Neural cell (in vitro differentiated cells): ENCODE data around the gene SLC2A6. TPM values are rescaled to one million over a fixed set of nuclear protein-coding genes. Genes with fewer than 3 reads are reported as not detected.

Source experiments
- H2AFZ ChIP-seq: fragments of 200-600, 300-800 bp; sonication (generic), shearing (Covaris generic); 2 replicates; pipeline ENCODE4 v1.6.0; 2014; ENCODE audit warnings: low read depth, mild to moderate bottlenecking, antibody characterized with exemption, low read length, moderate library complexity
- H3F3A ChIP-seq: fragments of 200-600 bp; shearing (Covaris generic); 2 replicates; pipeline ENCODE4 v1.6.1; 2016; ENCODE audit warnings: mild to moderate bottlenecking, moderate library complexity, mixed read lengths, antibody characterized with exemption, low read length; ENCODE audit not compliant: insufficient read depth, poor library complexity, severe bottlenecking
- H3K27ac ChIP-seq: fragments of 200-600, 300-800 bp; sonication (generic), shearing (Covaris generic); 2 replicates; pipeline ENCODE4 v1.5.1; 2014; ENCODE audit warnings: mild to moderate bottlenecking, low read length, moderate library complexity
- H3K27me3 ChIP-seq: fragments of 300-800, 200-600 bp; sonication (generic), shearing (Covaris generic); 2 replicates; pipeline ENCODE4 v1.6.0; 2014; ENCODE audit warnings: mild to moderate bottlenecking, low read depth, low read length, moderate library complexity; ENCODE audit not compliant: insufficient read depth
- H3K36me3 ChIP-seq: fragments of 300-800, 200-600 bp; sonication (generic), shearing (Covaris generic); 2 replicates; pipeline ENCODE4 v1.5.1; 2014; ENCODE audit warnings: mild to moderate bottlenecking, antibody characterized with exemption, low read length, moderate library complexity; ENCODE audit not compliant: insufficient read depth
- H3K4me2 ChIP-seq: fragments of 300-800, 200-600 bp; sonication (generic), shearing (Covaris generic); 2 replicates; pipeline ENCODE4 v1.6.0; 2014; ENCODE audit warnings: mild to moderate bottlenecking, low read length
- H3K4me3 ChIP-seq: fragments of 300-800, 200-600 bp; sonication (generic), shearing (Covaris generic); 2 replicates; pipeline ENCODE4 v1.5.1; 2014; ENCODE audit warnings: mild to moderate bottlenecking, low read length, moderate library complexity
- H3K79me2 ChIP-seq: fragments of 200-600 bp; shearing (Covaris generic); replicated peaks from 2 replicates; pipeline ENCODE4 v1.6.0; 2014; ENCODE audit warnings: mild to moderate bottlenecking, low read length, moderate library complexity; ENCODE audit not compliant: insufficient read depth
- H3K9ac ChIP-seq: fragments of 300-800, 200-600 bp; sonication (generic), shearing (Covaris generic); 2 replicates; pipeline ENCODE4 v1.6.1; 2016; ENCODE audit warnings: mild to moderate bottlenecking, low read length, mixed read lengths
- H3K9me2 ChIP-seq: fragments of 200-600 bp; shearing (Covaris generic); 2 replicates; pipeline ENCODE4 v1.6.1; 2016; ENCODE audit warnings: mild to moderate bottlenecking, low read length, mixed read lengths; ENCODE audit not compliant: insufficient read depth
- H3K9me3 ChIP-seq: fragments of 200-600, 300-800 bp; sonication (generic), shearing (Covaris generic); 2 replicates; pipeline ENCODE4 v1.6.1; 2016; ENCODE audit warnings: mild to moderate bottlenecking, mixed run types, low read length, moderate library complexity, mixed read lengths
- H4K20me1 ChIP-seq: fragments of 200-600 bp; shearing (Covaris generic); 2 replicates; pipeline ENCODE4 v1.6.1; 2016; ENCODE audit warnings: mild to moderate bottlenecking, mixed run types; ENCODE audit not compliant: insufficient read depth
- EP300 ChIP-seq: fragments of 450-650 bp; conservative IDR thresholded peaks from 2 replicates; pipeline ENCODE4 v1.6.1; 2014; ENCODE audit warnings: antibody characterized with exemption, mild to moderate bottlenecking, moderate library complexity; ENCODE audit not compliant: poor library complexity, severe bottlenecking
- EZH2 ChIP-seq: fragments of 200-600, 300-800 bp; shearing (Covaris generic), sonication (generic); IDR thresholded peaks from 2 replicates; pipeline ENCODE4 v1.6.1; 2014; ENCODE audit warnings: antibody characterized with exemption, low read length, borderline replicate concordance, mild to moderate bottlenecking; ENCODE audit not compliant: insufficient read depth, poor library complexity, severe bottlenecking
- MXI1 ChIP-seq: fragments of 450-650 bp; conservative IDR thresholded peaks from 2 replicates; pipeline ENCODE4 v1.6.1; 2014; ENCODE audit warnings: antibody characterized with exemption, mild to moderate bottlenecking; ENCODE audit not compliant: poor library complexity, severe bottlenecking
- POLR2AphosphoS5 ChIP-seq: IDR thresholded peaks from 2 replicates; pipeline ENCODE4 v1.6.1; 2012
- RAD21 ChIP-seq: fragments of 450-650 bp; conservative IDR thresholded peaks from 2 replicates; pipeline ENCODE4 v1.6.1; 2014; ENCODE audit warnings: antibody characterized with exemption, mild to moderate bottlenecking, moderate library complexity
- SMC3 ChIP-seq: fragments of 450-650 bp; conservative IDR thresholded peaks from 2 replicates; pipeline ENCODE4 v1.6.1; 2014; ENCODE audit warnings: antibody characterized with exemption, mild to moderate bottlenecking, moderate library complexity; ENCODE audit not compliant: poor library complexity
- TAF1 ChIP-seq: IDR thresholded peaks from 2 replicates; pipeline ENCODE4 v1.6.1; 2012; ENCODE audit warnings: low read depth
- polyA plus RNA-seq: library from polyadenylated mRNA; depleted of rRNA; stranded (reverse); fragments of >200 nt; gene quantifications from 2 replicates; pipeline ENCODE4 v1.2.3, GENCODE V29; 2014
- TF ChIP-seq, protein P1 (sequence below): IDR thresholded peaks from 2 replicates; pipeline ENCODE4 v1.6.1; 2012; ENCODE audit warnings: borderline replicate concordance
- TF ChIP-seq, protein P2 (sequence below): fragments of 450-650 bp; IDR thresholded peaks from 2 replicates; pipeline ENCODE4 v1.5.1; 2014; ENCODE audit warnings: antibody characterized with exemption, mild to moderate bottlenecking, moderate library complexity; ENCODE audit not compliant: poor library complexity, severe bottlenecking

SLC2A6 gene
- polyA plus RNA-seq, 1 donor from 2014 or later = 11.5 TPM

DNA sequence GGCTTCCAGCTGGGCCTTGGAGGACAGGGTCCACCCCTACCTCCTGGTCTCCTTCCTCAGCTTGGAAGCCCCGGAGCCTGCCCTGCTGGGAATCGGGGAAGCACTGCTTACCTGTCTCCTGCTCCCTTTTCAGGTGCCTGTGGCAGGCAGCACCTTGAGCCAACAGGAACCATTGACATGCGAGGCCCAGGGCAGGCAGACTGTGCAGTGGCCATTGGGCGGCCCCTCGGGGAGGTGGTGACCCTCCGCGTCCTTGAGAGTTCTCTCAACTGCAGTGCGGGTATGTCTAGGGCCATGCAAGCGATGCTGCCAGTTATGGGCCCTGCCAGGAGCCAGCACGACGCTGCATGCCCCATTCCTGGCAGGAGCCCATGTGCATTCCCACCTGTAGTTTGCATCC lies 23.0 kb downstream of the SLC2A6 start:
- no peaks in the 10 kb centered on the region for H3K9me3 ChIP-seq
- H3K4me3 ChIP-seq = no peak overlapping the region
- no peak overlapping the region for H3K4me2 ChIP-seq
- H3K79me2 ChIP-seq = peaks cover 5% of the 10 kb centered on the region
- H4K20me1 ChIP-seq = no peaks in the 10 kb centered on the region
- no peaks in the 10 kb centered on the region for H3K27me3 ChIP-seq
- no peaks in the 10 kb centered on the region for H3K36me3 ChIP-seq
- H3K9ac ChIP-seq = no peak overlapping the region
- no peaks in the 10 kb centered on the region for H3K9me2 ChIP-seq
- TF ChIP-seq RAD21 (no peak), SMC3 (no peak), EP300 (no peak)
- no peak overlapping the region for H3K27ac ChIP-seq
- H3F3A ChIP-seq = no peaks in the 10 kb centered on the region
- no peak overlapping the region for H2AFZ ChIP-seq

DNA sequence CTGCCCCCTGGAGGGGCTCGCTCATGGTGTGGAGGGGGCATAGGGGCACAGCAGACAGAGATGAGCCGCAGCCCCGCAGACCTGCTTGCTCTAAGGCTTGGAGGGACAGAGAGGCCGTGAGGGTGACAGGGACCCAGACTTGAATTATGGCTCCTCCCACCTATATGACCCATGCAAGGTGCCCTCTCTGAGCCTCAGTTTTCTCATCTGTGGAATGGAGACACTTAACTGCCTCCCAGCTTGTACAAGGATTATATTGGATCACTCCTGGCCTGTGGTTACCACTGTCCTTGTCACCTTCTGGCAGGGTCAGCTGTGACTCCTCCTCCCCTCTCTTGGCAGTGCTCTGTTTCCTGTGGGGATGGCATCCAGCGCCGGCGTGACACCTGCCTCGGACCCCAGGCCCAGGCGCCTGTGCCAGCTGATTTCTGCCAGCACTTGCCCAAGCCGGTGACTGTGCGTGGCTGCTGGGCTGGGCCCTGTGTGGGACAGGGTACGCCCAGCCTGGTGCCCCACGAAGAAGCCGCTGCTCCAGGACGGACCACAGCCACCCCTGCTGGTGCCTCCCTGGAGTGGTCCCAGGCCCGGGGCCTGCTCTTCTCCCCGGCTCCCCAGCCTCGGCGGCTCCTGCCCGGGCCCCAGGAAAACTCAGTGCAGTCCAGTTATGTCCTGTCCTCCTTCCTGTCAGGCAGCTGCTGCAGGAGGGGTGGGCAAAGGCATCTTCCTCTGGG lies 23.8 kb downstream of the SLC2A6 start:
- Histone ChIP-seq H2AFZ (no peak overlapping the region), H3K4me3 (no peak overlapping the region), H3K9me2 (no peaks in the 10 kb centered on the region), H3K9ac (no peak overlapping the region), H3K27me3 (no peaks in the 10 kb centered on the region), H3K36me3 (no peaks in the 10 kb centered on the region), H4K20me1 (no peaks in the 10 kb centered on the region), H3K27ac (no peak overlapping the region), H3F3A (no peaks in the 10 kb centered on the region), H3K9me3 (no peaks in the 10 kb centered on the region), H3K79me2 (no peaks in the 10 kb centered on the region), H3K4me2 (no peak overlapping the region)
- TF ChIP-seq MXI1 (no peak), EP300 (no peak), RAD21 (no peak), EZH2 (no peak), POLR2AphosphoS5 (no peak), TAF1 (no peak), SMC3 (no peak)
- TF ChIP-seq, protein P1, sequence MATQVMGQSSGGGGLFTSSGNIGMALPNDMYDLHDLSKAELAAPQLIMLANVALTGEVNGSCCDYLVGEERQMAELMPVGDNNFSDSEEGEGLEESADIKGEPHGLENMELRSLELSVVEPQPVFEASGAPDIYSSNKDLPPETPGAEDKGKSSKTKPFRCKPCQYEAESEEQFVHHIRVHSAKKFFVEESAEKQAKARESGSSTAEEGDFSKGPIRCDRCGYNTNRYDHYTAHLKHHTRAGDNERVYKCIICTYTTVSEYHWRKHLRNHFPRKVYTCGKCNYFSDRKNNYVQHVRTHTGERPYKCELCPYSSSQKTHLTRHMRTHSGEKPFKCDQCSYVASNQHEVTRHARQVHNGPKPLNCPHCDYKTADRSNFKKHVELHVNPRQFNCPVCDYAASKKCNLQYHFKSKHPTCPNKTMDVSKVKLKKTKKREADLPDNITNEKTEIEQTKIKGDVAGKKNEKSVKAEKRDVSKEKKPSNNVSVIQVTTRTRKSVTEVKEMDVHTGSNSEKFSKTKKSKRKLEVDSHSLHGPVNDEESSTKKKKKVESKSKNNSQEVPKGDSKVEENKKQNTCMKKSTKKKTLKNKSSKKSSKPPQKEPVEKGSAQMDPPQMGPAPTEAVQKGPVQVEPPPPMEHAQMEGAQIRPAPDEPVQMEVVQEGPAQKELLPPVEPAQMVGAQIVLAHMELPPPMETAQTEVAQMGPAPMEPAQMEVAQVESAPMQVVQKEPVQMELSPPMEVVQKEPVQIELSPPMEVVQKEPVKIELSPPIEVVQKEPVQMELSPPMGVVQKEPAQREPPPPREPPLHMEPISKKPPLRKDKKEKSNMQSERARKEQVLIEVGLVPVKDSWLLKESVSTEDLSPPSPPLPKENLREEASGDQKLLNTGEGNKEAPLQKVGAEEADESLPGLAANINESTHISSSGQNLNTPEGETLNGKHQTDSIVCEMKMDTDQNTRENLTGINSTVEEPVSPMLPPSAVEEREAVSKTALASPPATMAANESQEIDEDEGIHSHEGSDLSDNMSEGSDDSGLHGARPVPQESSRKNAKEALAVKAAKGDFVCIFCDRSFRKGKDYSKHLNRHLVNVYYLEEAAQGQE = no peak
- TF ChIP-seq, protein P2, sequence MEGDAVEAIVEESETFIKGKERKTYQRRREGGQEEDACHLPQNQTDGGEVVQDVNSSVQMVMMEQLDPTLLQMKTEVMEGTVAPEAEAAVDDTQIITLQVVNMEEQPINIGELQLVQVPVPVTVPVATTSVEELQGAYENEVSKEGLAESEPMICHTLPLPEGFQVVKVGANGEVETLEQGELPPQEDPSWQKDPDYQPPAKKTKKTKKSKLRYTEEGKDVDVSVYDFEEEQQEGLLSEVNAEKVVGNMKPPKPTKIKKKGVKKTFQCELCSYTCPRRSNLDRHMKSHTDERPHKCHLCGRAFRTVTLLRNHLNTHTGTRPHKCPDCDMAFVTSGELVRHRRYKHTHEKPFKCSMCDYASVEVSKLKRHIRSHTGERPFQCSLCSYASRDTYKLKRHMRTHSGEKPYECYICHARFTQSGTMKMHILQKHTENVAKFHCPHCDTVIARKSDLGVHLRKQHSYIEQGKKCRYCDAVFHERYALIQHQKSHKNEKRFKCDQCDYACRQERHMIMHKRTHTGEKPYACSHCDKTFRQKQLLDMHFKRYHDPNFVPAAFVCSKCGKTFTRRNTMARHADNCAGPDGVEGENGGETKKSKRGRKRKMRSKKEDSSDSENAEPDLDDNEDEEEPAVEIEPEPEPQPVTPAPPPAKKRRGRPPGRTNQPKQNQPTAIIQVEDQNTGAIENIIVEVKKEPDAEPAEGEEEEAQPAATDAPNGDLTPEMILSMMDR = no peak
